ENCODE measurements around the gene ADAMTSL1.

DNA sequence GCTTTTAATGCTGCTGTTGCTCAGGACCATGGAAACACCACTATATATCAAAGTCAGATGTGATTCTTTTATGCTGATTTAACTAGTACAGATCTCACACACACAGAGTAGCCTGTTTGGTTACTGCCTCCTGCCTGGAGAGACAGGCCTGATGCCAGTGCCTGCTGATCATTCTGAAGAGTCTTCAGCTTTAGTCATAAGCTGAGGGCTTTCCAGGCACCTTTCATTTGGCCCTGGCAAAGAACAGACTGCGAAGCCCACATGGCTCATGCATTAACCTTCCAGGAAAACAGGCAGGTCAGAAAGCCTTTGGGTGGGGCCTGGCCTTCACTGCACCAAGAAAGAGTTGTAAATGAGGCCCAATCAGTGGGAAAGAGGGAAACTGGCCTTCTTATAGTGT, 414.3 kb downstream of the ADAMTSL1 start:
- TF ChIP-seq, protein P1, sequence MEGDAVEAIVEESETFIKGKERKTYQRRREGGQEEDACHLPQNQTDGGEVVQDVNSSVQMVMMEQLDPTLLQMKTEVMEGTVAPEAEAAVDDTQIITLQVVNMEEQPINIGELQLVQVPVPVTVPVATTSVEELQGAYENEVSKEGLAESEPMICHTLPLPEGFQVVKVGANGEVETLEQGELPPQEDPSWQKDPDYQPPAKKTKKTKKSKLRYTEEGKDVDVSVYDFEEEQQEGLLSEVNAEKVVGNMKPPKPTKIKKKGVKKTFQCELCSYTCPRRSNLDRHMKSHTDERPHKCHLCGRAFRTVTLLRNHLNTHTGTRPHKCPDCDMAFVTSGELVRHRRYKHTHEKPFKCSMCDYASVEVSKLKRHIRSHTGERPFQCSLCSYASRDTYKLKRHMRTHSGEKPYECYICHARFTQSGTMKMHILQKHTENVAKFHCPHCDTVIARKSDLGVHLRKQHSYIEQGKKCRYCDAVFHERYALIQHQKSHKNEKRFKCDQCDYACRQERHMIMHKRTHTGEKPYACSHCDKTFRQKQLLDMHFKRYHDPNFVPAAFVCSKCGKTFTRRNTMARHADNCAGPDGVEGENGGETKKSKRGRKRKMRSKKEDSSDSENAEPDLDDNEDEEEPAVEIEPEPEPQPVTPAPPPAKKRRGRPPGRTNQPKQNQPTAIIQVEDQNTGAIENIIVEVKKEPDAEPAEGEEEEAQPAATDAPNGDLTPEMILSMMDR (IDR thresholded peaks at IDR 0.05) = no peak
- no peak for TF ChIP-seq POLR2A (IDR thresholded peaks at IDR 0.05)
- no peak for TF ChIP-seq EP300 (IDR thresholded peaks at IDR 0.05; ENCODE audit: low read depth)

Data from transverse colon (tissue), 3 donors.